NCI-H2227 treated with DMSO at 0.1 percent for 48 hours (cell line): ENCODE results near the gene AEBP2.

Source experiments
- DNase-seq: peaks from one replicate; lab custom pipeline; 2025; lab: John Stamatoyannopoulos, UW

AEBP2 gene

DNA sequence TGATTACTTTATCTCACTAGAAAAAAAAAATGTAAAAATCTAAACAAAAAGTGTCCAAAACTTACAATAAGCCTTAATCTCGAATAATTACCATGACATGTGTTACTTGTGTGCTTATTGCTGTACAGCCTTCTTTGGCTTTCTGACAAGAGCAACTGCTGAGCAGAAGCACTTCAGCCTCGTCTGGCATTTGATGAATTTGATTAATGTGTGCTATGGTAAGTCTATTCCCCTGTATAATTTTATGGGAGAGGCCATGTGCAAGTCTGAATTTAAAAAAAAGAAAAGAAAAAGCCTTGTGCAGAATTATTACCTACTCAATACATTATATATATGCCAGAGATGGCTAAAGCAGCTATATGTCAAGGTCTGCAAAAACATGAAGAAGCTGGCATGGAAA is 113.9 kb downstream of the AEBP2 start:
- peak; percentile 7 for DNase-seq

GRCh38 chr12:19561411-19561961 is 122.2 kb downstream of the AEBP2 start:
- DNase-seq = no peak
